ENCODE results near the gene CTNNA2. TPM values are rescaled to one million over a fixed set of nuclear protein-coding genes. Genes with fewer than 3 reads are reported as not detected.

CTNNA2 gene
- total RNA-seq, 1 donor from 2014 or later = 3.5 TPM

DNA sequence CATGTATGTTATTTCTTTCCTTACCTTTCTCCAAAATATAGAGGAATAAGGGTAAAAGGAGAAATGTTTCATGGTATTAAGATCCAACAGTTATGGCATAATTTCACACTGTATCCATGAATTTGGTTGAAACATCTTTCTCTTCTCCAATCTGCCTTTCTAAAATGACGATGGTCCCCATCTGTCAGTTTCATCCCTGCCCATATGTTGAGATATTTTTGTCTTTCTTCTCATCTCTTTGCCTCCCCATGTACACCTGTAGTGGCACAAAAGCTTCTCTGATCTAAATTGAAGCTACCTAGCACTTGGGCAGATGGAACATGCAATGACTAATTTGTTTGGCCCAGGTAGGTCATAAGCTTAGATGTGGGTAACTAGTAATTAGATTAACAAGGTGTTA is 882.4 kb downstream of the CTNNA2 start:
- TF ChIP-seq, protein P1, sequence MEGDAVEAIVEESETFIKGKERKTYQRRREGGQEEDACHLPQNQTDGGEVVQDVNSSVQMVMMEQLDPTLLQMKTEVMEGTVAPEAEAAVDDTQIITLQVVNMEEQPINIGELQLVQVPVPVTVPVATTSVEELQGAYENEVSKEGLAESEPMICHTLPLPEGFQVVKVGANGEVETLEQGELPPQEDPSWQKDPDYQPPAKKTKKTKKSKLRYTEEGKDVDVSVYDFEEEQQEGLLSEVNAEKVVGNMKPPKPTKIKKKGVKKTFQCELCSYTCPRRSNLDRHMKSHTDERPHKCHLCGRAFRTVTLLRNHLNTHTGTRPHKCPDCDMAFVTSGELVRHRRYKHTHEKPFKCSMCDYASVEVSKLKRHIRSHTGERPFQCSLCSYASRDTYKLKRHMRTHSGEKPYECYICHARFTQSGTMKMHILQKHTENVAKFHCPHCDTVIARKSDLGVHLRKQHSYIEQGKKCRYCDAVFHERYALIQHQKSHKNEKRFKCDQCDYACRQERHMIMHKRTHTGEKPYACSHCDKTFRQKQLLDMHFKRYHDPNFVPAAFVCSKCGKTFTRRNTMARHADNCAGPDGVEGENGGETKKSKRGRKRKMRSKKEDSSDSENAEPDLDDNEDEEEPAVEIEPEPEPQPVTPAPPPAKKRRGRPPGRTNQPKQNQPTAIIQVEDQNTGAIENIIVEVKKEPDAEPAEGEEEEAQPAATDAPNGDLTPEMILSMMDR (IDR thresholded peaks at IDR 0.05; ENCODE audit: insufficient read depth, low read length, poor library complexity, severe bottlenecking) = no peak
- Histone ChIP-seq H3K36me3 (ENCODE audit: control insufficient read depth, insufficient read depth, low read length) (no peaks in the 10 kb centered on the region), H3K27me3 (ENCODE audit: control insufficient read depth, insufficient read depth, low read length) (no peaks in the 10 kb centered on the region), H3K4me3 (ENCODE audit: low read depth, low read length) (no peak overlapping the region)
- DNase-seq (ENCODE audit: low read depth) = no peak

DNA sequence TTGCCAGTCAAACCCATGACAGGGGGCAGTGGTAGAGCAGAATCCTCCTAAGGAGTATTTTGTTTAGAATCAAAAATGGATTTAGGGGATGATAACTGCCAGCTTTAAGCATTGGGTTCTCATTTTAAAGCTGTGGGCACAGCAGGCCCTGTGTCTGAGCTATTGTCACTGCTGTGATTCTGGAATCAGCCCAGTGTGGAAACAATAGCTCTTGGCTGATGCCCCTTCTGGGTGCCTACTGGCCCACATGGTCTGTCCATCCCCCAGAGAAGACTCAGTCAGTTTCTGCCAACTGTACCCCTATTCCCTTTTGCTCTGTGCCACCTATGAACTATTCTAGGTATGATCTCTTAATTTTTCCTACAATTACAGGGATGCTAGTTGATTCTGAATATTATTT is 883.4 kb downstream of the CTNNA2 start:
- Histone ChIP-seq H3K36me3 (ENCODE audit: control insufficient read depth, insufficient read depth, low read length) (no peaks in the 10 kb centered on the region), H3K4me3 (ENCODE audit: low read depth, low read length) (no peak overlapping the region), H3K27me3 (ENCODE audit: control insufficient read depth, insufficient read depth, low read length) (no peaks in the 10 kb centered on the region)
- TF ChIP-seq, protein P1 (IDR thresholded peaks at IDR 0.05; ENCODE audit: insufficient read depth, low read length, poor library complexity, severe bottlenecking) = no peak
- DNase-seq (ENCODE audit: low read depth) = no peak

DNA sequence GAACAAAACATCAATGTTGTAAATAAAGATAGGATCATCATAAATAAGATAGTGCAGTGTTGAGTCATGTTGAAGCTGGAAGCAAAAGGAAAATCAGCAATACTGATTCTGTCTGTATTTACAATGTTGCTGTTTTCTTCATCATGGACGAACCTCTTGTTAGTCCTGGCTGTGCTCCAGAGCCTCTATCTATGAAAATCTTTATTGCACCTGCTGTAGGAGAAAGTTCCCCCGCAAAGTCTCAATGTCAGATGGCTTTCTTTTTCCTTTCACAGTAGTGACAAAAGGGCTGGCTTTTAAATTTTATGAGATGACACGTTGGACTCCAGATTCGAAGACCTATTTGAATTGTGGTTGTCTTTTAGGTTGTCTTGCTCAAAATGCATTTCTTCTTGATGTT is 890.2 kb downstream of the CTNNA2 start:
- Histone ChIP-seq H3K36me3 (ENCODE audit: control insufficient read depth, insufficient read depth, low read length) (no peaks in the 10 kb centered on the region), H3K27me3 (ENCODE audit: control insufficient read depth, insufficient read depth, low read length) (no peaks in the 10 kb centered on the region), H3K4me3 (ENCODE audit: low read depth, low read length) (no peak overlapping the region)
- TF ChIP-seq, protein P1 (IDR thresholded peaks at IDR 0.05; ENCODE audit: insufficient read depth, low read length, poor library complexity, severe bottlenecking) = no peak
- no peak for DNase-seq (ENCODE audit: low read depth)

DNA sequence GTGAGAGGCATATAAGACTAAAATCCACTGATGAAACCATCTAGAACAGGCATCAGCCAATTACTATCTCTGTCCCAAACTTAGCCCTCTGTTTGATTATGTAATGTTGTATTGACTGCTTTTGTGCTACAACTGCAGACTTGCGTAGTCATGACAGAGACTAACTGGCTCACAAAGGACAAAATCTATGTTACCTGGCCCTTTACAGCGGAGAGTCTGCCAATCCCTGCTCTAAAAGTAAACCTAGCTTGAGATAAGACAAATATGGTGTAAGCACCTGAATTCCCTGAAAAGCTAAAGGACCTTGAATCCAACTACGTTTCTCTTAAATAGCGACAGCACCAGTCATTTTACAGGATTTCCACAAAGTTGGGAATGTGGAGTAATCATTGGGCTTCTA is 894.5 kb downstream of the CTNNA2 start:
- Histone ChIP-seq H3K27me3 (ENCODE audit: control insufficient read depth, insufficient read depth, low read length) (no peaks in the 10 kb centered on the region), H3K4me3 (ENCODE audit: low read depth, low read length) (no peak overlapping the region), H3K36me3 (ENCODE audit: control insufficient read depth, insufficient read depth, low read length) (no peaks in the 10 kb centered on the region)
- DNase-seq (ENCODE audit: low read depth) = no peak
- TF ChIP-seq, protein P1 (IDR thresholded peaks at IDR 0.05; ENCODE audit: insufficient read depth, low read length, poor library complexity, severe bottlenecking) = no peak

DNA sequence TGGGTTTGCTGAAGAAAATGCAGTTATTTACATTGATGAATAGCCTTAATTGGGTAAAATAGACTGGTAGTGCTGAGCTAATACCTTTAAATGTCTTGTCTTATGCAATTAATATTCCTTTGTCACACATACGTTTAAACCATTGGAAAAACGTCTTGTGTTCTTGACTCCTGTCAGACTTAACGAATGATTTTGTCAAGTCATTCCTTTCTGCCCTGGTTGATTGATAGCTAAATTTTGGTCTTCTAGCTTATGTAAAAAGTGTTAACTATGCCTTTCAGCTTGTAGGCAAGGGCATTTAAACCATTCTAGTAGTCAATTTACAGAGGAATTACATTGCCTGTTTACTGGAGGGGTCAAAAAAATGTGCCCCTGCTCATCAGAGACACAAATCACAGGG is 897.5 kb downstream of the CTNNA2 start:
- Histone ChIP-seq H3K36me3 (ENCODE audit: control insufficient read depth, insufficient read depth, low read length) (no peaks in the 10 kb centered on the region), H3K4me3 (ENCODE audit: low read depth, low read length) (no peak overlapping the region), H3K27me3 (ENCODE audit: control insufficient read depth, insufficient read depth, low read length) (no peaks in the 10 kb centered on the region)
- no peak for DNase-seq (ENCODE audit: low read depth)
- TF ChIP-seq, protein P1 (IDR thresholded peaks at IDR 0.05; ENCODE audit: insufficient read depth, low read length, poor library complexity, severe bottlenecking) = no peak

DNA sequence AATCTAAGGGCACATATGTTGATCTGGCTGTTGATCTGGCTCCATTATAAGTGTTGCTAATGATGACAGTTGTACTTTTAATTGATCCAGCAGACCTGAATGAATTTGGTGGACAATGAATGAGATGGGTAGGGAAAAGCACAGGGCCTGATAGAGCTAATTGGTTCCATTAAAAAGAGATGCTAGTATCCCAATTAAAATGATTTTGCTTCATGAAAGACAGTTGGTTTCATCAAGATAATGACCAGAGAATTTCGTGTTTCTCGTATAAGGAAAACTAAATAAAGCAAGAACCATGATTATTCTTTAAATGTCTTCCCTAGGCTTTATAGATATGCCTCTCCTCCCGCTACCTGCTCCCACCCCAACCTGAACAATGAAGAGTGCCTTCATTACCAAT is 900.3 kb downstream of the CTNNA2 start:
- no peaks in the 10 kb centered on the region for H3K27me3 ChIP-seq (ENCODE audit: control insufficient read depth, insufficient read depth, low read length)
- no peaks in the 10 kb centered on the region for H3K36me3 ChIP-seq (ENCODE audit: control insufficient read depth, insufficient read depth, low read length)
- no peak overlapping the region for H3K4me3 ChIP-seq (ENCODE audit: low read depth, low read length)
- DNase-seq (ENCODE audit: low read depth) = no peak
- TF ChIP-seq, protein P1 (IDR thresholded peaks at IDR 0.05; ENCODE audit: insufficient read depth, low read length, poor library complexity, severe bottlenecking) = no peak
